Retinal pigment epithelial cell (primary cell): ENCODE data around the gene DNAH11.

Experiments used
- DNase-seq: peaks from one replicate; pipeline ENCODE4 v3.0.0-alpha.2; 2010; ENCODE audit warnings: low read depth
- H3K4me3 ChIP-seq: 2 replicates; pipeline ENCODE4 v1.5.1; 2011; ENCODE audit warnings: mild to moderate bottlenecking, low read length, control low read depth, moderate library complexity
- TF ChIP-seq, protein P1 (sequence below): conservative IDR thresholded peaks from 2 replicates; pipeline ENCODE4 v1.5.1; 2011; ENCODE audit warnings: low read depth, low read length, control low read depth, inconsistent platforms

DNAH11 gene

DNA sequence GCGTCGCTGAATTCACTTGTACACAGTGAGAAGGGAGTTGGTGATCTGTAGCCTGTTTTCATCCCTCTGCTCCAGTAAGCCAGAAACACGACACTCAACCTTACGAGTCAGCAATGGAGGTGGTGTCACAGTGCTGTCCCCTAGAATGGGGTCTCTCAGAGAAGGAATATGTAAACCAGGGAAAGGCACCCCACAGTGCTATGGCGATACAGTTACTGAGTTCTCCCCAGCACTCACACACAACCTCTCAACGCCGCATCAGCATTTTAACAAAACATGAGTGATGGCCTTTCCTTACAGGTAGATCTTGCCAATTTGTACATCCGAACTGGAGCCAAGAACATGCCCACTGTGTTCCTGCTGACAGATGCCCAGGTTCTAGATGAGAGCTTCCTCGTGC lies 206.5 kb downstream of the DNAH11 start:
- TF ChIP-seq, protein P1, sequence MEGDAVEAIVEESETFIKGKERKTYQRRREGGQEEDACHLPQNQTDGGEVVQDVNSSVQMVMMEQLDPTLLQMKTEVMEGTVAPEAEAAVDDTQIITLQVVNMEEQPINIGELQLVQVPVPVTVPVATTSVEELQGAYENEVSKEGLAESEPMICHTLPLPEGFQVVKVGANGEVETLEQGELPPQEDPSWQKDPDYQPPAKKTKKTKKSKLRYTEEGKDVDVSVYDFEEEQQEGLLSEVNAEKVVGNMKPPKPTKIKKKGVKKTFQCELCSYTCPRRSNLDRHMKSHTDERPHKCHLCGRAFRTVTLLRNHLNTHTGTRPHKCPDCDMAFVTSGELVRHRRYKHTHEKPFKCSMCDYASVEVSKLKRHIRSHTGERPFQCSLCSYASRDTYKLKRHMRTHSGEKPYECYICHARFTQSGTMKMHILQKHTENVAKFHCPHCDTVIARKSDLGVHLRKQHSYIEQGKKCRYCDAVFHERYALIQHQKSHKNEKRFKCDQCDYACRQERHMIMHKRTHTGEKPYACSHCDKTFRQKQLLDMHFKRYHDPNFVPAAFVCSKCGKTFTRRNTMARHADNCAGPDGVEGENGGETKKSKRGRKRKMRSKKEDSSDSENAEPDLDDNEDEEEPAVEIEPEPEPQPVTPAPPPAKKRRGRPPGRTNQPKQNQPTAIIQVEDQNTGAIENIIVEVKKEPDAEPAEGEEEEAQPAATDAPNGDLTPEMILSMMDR = no peak
- no peak overlapping the region for H3K4me3 ChIP-seq
- DNase-seq = no peak

DNA sequence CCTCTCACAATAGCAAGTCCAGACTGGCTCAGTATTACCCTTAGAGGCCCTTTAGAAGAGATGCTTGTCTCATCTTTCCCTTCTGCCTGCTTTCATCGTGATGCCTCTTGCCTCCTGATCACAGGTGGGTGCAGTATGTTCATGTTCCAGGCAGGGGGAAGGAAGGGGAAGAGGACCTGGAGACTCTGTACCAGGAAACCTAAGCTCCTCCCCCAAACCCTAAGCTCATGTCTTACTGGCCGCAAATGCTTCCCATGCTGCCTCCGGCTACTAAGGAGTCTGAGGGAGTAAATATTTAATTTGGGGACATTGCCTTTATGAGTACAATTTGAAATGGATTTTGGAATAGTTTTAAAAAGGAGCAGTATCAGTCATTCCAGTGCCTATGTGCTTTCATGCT lies 210.2 kb downstream of the DNAH11 start:
- TF ChIP-seq, protein P1 = no peak
- no peak overlapping the region for H3K4me3 ChIP-seq
- DNase-seq = no peak

DNA sequence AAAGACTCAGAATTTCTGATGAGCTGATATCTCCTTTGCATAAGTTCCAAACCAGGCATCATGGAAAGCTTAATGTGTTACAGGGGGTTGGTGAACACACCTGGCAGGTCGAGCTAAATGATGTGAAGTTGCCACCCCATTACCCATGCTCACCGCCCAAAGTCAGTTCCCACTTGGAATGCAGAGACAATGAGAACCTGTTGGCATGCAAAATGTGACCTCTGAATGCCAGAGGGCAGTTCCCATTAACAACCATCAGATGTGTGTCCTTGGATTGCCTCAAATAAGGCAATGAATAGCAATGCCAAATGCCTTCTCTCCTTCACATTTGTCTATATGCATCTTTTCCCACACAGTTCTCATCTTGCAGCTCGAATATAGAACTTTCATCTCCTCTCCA lies 212.1 kb downstream of the DNAH11 start:
- DNase-seq = no peak
- TF ChIP-seq, protein P1 = no peak

DNA sequence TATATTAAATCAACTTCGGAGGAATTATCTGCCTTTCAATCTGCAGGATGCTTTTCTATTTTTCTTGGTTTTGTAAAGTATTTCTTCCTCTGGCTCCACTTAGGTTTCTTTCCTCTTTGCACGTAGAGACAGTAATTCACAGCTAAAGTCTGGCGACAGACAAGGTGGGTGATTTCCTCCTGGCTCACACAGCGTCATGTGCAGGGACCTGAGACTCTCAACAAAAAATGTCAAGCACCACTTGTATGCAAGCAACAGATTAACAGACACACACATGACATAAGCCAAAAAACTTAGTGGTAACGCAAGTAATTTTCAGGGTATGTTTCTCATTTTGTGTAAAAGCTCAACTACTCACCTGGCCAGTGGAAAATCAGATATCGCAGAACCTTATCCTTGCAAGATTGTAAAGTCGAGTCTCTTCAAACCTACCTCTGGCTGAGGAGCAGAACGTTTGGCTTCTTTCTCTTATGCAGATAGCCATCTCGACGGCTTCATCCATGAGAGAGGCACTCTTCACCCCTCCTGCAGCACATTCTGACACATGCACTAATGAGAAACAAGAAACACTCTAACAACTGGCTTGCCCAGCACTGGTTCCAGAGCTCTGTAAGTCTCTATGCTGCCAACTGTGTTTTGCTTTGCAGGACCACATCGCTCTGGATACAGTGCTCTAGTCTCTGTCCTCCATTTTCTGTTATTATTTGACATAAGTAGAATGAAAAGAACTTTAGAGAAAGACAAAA lies 214.9 kb downstream of the DNAH11 start:
- DNase-seq = no peak
- TF ChIP-seq, protein P1 = no peak

More for the DNA sequence above, 212.1 kb downstream of the DNAH11 start:
- H3K4me3 ChIP-seq = no peak overlapping the region

DNA sequence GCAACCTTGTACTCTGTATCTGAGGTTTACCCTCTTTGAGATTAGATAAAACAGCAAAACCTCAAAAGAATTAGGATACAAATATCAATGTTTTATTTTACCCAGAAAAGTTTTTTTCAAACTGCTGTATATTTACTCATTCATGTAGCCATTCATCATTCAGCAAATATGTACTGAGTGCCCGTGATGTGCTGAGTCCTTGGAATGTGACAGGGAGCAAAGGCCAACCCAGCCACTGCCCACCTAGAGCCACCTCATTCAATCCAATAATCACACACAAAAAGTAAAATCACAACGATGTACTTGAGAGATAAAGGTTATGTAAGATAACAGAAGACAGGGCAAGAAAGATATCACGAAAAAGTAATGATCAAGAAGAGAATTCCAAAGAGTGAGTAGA lies 215.4 kb downstream of the DNAH11 start:
- no peak for DNase-seq
- H3K4me3 ChIP-seq = no peak overlapping the region
- TF ChIP-seq, protein P1 = no peak

More for the DNA sequence above, 214.9 kb downstream of the DNAH11 start:
- no peak overlapping the region for H3K4me3 ChIP-seq

DNA sequence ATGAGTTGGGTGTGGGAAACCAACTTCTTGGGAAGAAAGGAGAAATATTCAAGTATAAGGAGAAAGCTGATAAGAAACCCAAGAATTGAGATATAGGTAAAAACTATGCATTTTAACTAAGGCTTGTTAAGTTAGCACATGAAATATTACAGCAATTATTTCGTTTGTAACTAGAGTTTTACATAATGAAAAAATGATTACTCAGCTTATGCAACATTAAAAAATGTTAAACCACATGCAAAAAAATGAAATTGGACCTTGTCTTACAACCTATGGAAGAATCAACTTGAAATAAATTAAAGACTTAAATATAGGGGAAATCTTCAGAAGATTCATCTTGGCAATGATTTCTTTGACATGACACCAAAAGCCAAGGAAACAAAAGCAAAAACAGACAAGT lies 219.6 kb downstream of the DNAH11 start:
- TF ChIP-seq, protein P1 = no peak
- no peak overlapping the region for H3K4me3 ChIP-seq
- no peak for DNase-seq

DNA sequence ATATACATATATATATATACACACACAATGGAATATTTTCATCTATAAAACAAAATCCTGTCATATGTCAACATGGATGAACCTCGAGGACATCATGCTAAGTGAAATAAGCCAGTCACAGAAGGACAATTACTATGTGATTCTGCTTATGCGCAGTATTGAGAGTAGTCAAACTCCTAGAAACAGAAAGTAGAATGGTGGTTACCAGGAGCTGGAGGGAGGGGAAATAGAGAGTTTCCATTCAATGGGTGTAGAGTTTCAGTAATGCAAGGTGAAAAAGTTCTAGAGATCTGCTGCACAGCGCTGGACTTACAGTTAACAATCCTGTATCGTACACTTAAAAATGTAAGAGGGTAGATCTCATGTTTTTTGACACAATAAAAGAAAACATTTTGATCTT lies 221.0 kb downstream of the DNAH11 start:
- DNase-seq = no peak
- TF ChIP-seq, protein P1 = no peak
- H3K4me3 ChIP-seq = no peak overlapping the region
